Inflammatory macrophage treated with lipopolysaccharide for 4 hours (primary cell): ENCODE data around the gene ATG10.
"Not testable (repeated sequence)": the region's sequence is repeated elsewhere in the genome, so short reads cannot be mapped to it uniquely, and the experiment has no call there.

Experiments used
- DNase-seq: peaks from one replicate; pipeline ENCODE4 v3.0.0-alpha.2; 2020

Gene ATG10

DNA sequence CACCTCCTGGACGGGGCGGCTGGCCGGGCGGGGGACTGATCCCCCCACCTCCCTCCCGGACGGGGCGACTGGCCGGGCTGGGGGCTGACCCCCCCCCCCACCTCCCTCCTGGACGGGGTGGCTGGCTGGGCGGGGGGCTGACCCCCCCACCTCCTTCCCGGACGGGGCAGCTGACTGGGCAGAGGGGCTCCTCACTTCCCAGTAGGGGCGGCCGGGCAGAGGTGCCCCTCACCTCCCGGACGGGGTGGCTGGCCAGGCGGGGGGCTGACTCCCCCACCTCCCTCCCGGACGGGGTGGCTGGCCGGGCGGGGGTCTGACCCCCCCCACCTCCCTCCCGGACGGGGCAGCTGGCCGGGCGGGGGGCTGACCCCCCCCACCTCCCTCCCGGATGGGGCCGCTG lies 11.3 kb downstream of the ATG10 start:
- DNase-seq: not testable (repeated sequence)

DNA sequence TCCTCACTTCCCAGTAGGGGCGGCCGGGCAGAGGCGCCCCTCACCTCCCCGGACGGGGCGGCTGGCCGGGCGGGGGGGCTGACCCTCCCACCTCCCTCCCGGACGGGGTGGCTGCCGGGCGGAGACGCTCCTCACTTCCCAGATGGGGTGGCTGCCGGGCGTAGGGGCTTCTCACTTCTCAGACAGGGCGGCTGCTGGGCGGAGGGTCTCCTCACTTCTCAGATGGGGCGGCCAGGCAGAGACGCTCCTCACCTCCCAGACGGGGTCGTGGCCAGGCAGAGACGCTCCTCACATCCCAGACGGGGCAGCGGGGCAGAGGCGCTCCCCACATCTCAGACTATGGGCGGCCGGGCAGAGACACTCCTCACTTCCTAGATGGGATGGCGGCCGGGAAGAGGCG lies 11.7 kb downstream of the ATG10 start:
- not testable (repeated sequence) for DNase-seq

DNA sequence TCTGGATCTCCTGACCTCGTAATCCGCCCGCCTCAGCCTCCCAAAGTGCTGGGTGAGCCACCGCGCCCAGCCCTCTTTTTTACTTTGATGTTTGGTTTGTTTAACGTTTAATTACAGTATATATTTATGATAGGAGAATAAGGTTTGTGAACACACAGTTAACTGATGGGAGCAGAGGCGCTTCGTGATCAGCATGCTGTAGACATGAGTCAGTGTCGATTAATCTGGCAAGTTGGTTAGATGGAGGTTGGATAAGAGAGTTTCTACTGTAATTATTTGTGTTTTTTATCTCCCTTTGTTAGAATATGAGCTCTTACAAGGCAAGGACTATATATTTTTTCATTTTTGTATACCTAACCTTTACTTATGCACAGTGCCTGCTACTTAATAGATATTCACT lies 14.3 kb downstream of the ATG10 start:
- DNase-seq: no peak

DNA sequence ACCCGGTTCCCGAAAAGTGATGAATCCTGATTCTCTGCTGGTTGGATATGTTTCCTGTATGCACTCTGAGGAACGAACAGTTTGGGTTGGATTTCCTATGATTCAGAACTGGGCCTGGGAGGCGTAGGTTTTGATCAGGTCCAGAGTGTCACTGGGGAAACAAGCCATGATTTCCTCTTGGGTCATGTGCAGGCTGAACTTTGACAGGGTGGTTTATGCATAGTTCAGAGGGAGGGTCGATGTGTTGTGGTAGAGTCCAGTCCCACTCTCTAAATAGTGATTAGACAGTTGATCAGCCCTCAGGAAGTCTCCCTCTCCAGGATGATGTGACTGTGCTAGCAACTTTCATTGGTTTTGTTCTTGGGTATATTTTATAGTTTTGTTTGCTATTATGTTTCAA lies 17.4 kb downstream of the ATG10 start:
- no peak for DNase-seq

DNA sequence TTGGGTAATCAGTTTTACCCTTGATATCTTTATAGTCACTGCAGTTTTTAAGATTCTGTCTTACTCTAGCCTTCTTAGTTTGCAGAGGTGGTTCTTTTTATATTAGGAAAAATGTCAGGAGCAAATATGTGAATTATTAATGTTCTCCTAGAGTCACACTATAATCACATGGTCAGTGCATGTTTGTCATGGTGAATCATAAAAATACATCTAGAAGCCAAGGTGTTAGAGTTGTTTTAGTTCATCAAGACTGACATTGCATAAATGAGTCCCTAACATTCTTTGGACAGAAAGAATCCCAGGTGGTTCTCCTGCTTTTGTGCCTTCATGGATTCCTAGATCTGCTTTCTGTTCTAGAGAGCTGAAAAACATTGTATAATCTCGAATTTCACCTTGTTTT lies 22.9 kb downstream of the ATG10 start:
- no peak for DNase-seq

DNA sequence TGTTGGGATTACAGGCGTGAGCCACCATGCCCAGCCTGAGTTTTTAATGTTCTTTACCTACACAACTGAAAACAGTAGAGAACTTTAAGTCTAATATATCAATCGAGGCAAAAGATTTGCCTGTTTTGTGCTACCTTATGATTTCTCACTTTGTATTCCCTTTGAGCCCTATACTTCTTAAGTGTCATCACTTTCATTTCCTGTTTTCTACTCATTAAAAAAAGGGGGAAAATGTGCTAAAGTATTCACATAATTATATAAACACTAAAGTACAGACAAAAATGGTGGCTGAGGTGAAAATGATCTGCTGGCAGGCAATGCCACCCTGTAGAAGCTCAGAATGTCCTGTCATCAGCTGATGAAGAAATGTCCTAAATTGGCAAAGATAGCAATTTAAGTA lies 23.6 kb downstream of the ATG10 start:
- DNase-seq: no peak

DNA sequence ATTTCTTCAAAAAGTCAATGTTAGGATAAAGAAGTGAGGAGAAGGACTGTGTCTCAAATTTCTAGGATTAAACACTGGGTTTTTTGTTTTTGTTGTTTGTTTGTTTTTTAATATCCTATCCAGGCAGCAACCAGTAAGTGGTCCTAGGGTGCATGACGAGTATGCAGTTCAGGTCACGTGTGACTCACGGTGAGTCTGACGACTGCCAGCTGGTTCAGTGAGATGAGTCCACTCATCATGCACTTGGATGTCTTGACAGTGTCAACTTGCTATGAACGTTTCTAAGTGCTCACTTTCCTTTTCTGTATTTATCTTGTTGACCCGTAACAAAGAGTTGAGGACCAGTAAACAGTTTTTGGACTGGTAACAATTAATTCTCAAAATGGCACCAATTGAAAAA lies 32.7 kb downstream of the ATG10 start:
- no peak for DNase-seq

DNA sequence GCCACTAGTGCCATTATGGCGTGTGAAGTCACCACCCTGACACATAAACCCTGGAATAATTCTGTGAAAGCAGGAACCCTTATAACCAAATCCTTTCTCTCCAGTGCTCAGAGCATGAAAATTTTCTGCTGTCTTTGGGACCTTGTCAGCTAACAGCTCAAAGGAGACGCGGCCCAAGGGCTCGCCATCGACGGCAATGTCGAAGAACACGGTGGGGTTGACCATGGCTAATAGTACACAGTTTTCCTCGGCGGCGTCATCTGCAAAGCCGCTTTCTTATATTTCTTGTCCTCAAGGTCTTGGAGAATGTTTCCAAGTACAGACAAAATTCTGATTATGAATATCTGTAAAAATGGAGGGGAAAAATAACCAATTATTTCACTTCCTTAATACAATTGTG lies 38.0 kb downstream of the ATG10 start:
- not testable (repeated sequence) for DNase-seq

DNA sequence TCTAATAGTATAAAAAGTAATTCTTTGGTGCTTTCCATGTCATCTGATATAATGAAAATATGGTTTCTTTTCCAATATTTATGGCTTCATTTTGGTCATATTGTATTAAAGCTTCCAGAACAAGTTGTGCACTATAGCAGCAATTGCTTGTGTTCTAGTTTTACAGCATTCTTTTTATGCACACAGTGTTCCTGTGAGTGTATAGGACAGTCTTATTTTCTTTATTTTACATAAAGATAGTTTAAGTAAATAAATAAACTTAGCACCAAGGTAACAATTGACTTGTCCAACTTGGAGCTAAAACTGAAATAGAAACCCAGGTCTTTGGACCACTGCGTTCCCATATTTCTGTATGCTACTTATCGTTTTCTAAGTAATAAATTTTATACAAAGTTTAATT lies 38.9 kb downstream of the ATG10 start:
- DNase-seq: no peak

DNA sequence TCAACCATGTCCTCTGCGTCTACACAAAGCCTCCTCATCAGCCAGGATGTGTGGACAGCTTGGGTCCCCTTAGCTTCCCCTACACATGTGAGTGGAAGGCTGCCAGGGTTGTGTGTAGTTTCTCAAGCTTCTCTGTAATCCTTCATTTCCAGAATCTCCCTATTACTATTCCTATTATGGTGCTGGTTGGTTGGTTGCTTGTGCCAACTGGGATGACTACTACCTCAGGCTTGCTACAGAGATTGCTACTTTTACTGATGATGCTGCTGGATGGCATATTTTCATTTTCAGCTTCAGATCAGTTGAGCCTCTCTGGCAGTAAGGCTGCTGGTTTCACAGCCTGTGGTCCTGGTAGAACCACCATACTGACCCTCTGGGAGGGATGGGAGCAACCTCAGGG lies 39.9 kb downstream of the ATG10 start:
- DNase-seq: no peak

DNA sequence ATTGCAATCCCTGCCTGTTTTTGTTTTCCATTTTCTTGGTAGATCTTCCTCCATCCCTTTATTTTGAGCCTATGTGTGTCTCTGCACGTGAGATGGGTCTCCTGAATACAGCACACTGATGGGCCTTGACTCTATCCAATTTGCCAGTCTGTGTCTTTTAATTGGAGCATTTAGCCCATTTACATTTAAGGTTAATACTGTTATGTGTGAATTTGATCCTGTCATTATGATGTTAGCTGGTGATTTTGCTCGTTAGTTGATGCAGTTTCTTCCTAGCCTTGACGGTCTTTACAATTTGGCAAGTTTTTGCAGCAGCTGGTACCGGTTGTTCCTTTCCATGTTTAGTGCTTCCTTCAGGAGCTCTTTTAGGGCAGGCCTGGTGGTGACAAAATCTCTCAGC lies 42.8 kb downstream of the ATG10 start:
- not testable (repeated sequence) for DNase-seq

DNA sequence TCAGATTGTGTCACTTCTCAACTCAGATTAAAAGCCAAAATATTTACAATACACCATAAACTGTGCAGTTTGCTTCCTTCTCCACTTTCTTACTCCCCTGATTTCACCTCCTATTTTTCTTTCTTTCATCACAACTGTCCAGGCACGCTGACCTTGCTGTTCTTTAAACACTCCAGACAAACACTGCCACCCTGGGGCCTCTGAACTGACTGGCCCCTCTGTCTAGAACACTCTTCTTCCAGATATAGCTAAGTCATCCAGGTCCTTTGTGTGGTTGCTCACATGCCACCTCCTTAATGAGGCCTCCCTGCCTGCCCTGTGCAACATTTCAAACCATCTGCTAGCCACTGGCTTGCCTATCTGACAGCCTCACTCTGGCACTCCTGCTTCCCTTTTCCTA lies 46.6 kb downstream of the ATG10 start:
- peak; percentile 13 for DNase-seq

DNA sequence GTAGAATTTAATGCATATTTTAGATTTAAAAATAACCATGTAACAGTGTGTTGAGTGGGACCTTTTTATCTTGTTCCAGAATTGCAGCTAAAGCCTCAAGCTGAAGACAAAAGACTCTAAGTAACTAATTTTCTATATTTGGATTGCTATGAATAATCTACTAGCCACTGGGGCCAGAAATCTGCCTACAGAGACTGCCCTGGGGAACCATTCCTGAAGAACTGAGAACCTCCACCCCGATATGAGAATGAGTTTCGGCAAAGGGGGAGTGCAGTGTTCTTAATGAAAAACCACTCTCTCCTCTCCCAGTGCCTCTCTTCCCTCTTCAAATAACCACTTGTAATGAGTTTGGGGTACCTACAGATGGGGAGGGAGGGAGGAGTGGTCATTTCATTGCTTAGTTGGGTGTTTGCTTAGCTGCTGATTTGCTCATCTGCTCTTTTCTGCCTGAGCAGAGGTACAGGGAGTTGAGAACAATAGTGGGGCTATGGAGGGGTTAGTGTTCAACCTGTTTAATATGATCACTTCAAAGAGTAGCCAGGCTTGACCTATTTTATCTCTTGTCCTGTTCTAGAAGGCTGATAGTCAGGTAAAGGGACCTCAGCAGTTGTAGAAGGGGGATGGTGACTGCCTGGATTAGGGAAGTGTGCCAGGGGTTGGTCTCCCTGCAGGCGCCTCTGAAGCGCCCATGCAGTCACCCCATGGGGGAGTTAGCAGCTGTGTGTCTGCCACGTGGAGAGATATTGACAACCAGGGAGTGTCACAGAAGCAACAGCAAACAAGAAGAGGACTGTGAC lies 47.7 kb downstream of the ATG10 start:
- peak; percentile 18 for DNase-seq

DNA sequence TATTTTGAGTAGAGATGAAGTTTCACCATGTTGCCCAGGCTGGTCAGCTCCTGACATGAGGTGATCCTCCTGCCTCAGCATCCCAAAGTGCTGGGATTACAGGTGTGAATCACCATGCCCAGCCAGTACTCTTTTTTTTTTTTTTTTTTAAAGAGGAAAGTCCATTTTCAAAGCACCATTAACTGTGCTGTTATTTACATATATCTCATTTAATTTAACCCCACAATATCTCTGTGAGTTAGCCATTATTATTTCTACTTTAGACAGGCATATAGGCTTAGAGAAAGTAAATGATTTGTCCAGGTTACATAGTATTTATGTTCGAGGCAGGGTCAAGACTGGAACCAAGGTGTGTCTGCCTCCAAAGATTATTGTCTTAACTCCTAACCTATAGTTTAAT lies 50.7 kb downstream of the ATG10 start:
- DNase-seq: no peak

DNA sequence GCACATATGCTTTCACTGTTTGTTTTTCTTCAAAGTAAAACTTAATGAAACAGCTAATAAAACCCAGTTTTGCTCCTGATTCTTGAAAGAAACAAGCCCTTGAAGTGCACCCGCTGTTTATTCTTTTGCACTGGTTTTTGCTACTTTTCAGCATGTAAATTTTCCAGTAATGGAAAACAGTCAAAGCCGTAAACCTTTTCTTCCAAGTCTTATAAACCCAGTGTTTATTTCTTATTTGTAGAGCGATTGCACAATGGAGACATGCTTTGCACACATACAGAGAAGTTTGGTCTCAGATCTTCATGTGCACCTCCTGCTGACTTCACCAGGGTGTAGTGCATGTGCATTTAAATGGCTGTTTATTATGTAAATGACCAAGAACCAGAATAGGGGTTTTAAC lies 51.8 kb downstream of the ATG10 start:
- no peak for DNase-seq

DNA sequence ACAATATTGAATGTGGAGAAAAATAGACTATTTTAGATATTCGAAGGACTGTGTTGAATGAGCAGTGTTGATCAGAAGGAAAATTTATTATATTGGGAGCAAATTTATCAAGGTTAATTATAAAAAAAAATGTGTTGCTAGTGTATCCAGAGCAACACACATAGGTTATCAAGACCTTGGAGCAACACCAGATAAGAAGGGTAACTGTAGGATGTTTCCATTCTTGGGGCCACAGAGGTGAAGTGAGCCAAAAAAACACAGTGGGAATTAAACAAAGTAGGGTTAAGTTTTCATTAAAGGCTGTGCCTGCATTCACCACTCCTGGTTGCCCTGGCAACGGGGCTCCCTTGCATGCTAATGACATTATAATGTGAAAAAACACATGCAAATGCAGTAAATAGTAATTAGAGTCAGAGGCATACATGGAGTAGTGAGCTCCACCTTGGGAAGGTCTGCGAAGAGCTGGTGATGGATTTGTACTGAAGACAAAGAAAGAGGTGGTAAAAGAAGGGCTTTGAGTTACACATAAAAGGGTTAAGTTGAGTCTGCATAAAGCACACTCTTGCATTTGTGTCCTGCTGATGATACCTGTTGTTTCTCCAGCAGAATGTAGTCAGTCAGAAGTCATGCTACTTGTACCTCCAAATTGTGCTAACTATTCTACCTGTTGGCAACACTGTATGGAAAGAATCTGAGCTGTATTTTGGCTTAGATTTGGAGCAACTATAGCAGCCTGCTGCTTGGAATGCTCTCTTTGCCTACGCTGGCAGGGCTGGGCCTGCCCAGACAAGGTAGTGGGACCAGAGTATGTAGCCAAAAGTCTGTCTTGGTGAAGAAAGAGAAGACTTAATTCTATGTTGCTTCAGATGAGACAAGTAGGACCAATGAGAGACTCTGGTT lies 59.6 kb downstream of the ATG10 start:
- DNase-seq: no peak

DNA sequence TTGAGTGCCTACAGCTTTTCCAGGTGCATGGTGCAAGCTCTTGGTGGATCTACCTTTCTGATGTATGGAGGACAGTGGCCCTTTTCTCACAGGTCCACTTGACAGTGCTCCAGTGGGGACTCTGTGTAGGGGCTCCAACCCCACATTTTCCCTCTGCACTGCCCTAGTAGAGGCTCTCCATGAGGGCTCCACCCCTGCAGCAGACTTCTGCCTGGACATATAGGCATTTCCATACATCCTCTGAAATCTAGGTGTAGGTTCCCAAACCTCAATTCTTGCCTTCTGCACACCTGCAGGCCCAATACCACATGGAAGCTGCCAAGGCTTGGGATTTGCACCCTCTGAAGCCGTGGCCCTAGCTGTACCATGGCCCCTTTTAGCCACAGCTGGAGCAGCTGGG lies 71.1 kb downstream of the ATG10 start:
- DNase-seq: not testable (repeated sequence)

DNA sequence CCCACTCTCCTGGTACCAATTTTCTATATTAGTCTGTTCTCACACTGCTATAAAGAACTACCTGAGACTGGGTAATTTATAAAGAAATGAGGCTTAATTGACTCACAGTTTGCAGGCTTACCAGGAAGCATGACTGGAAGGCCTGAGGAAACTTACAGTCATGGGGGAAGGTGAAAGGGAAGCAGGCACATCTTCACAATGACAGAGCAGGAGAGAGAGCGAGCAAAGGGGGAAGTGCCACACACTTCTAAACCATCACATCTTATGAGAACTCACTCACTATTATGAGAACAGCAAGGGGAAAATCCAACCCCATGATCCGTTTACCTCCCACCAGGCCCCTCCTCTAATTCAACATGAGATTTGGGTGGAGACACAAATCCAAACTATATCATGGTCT lies 72.2 kb downstream of the ATG10 start:
- peak; percentile 49 for DNase-seq

DNA sequence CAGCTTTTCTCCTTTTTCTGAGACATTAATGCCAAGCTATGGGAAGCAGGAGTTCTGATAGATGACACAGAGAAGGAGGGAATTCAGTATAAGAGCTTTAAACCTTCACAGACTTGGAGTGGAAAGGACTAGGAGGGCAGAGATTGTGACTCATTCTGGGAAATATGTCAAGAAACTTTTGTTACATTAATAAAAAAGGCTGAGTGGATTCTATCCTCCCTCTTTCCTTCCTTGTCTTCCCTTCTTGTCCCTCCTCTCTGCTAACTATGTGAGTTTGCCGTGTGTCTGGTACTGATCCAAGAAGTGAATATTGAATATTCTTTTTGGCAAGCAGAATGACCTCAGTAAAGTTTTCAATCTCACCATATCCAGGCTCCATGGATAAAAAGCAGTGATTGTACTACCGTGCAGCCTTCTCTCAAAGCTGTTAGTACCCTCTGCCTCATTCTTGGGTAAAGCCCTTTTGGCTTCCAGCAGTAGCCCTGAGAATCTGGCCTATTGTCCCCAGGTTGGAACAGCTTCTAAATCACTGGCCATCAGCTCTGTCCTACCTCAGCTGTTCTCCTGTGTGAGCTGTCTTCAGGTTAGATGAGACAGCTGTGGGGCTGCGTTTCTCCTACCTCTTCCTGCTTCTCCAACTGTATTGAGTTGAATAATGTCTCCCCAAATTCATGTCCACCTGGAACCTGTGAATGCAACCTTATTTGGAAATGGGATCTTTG lies 73.9 kb downstream of the ATG10 start:
- no peak for DNase-seq

DNA sequence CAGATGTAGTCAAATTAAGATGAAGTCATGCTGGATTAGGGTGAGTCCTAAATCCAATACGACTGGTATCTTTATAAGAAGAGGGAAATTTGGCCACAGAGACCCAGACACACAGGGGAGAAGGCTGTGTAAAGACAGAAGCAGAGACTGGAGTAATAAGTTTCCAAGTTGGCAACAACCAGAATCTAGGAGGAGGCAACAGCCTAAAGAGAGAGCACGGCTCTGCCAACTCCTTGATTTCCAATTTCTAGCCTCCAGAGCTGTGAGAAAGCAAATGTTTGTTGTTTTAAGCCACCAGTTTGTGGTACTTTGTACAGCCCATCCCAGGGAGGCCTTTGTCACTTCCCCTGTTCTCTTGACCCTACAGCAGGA lies 74.4 kb downstream of the ATG10 start:
- DNase-seq: no peak

DNA sequence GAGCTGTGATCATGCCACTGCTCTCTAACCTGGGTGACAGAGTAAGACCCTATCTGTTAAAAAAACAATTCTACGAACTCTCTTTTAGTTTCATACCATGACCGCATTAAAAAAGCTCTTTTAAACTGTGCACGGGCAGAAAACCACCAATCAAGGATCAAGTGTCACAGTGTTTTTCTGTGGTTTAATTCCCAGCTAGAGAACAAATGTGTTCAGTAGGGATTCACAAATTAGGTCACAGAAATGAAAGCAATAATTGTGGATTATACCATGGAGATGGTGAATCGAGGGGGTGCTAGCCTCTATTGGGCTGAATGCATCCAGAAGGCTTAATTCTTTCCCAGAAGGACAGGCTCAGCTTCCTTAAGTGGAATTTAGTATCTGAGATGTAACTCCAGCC lies 79.1 kb downstream of the ATG10 start:
- no peak for DNase-seq

DNA sequence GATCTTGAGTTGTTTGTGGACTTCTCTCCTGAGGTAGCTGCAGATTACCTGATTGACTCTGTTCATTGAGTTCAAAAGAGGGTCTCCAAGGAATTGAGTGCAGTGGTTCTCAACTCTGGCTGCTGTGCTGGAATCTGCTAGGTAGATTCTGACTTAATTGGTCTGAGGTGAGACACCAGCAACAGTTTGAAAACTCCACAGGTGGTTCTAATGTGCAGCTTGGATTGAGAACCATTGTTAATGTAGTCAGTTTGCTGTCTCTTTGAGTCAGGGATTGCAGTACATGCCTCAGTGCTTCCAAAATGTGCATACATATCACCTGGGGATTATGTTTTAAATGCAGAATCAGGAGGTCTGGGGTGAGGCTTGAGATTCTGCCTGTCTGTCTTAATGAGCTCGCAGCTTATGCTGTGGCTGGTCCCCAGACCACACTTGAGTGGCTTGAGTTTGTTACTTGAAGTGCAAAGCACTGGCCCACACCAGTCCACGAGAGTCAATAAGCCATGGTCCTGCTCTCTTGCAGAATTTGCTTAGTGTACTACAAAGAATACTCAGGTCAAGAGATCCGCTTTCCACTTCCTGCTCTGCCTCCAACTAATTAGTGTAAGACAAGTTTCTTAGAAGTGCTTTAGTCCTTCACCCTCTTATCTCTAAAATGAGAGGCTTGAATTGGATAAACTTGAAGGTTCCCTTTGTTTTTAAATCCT lies 82.3 kb downstream of the ATG10 start:
- DNase-seq: no peak

DNA sequence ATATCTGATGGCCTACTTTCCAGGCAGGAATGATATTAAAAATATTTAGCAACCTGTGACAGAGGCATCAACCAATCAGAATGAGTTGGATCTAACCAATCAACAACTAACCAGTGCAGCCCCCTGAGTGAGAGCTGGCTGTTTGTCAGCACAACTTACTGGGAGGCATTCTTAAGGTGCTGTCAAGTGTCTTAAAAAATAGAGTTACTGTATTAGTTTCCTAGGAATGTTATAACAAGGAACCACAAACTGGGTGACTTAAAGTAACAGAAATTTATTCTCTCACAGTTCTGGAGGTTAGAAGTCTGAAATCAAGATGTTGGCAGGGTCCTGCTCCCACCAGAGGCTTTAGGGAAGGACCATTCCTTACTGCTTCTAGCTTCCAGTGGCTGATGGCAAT lies 85.2 kb downstream of the ATG10 start:
- DNase-seq: no peak
